Common myeloid progenitor, CD34-positive (primary cell): ENCODE results near the gene HDHD5.

Source experiments
- CTCF ChIA-PET: fragments of 350-600 bp; sonication (Branson Sonifier 250); formaldehyde crosslinking; loops from one replicate; lab custom pipeline; 2021; ENCODE audit warnings: antibody characterized with exemption; lab: Charles Lee
- POLR2A ChIA-PET: fragments of 350-600 bp; sonication (Branson Sonifier 250); formaldehyde crosslinking; loops from one replicate; lab custom pipeline; 2021; ENCODE audit warnings: antibody characterized with exemption; lab: Charles Lee
- DNase-seq, 3 donors: peaks; one replicate each; pipeline versions ENCODE4 v3.0.0 to v3.0.0-alpha.2; 2013
- H3K27ac ChIP-seq, 2 experiments: 1 replicate in 1 of 2; 2 replicates in 1 of 2; pipeline ENCODE4 v1.7.0; 2013; ENCODE audit warnings: inconsistent platforms in 2 of 2, low read length in 2 of 2, mild to moderate bottlenecking in 2 of 2, low read depth in 1 of 2, moderate library complexity in 1 of 2; ENCODE audit not compliant: severe bottlenecking in 2 of 2, insufficient read depth in 1 of 2, poor library complexity in 1 of 2
- H3K27me3 ChIP-seq, 5 experiments: replicated peaks in 2 of 5; 1 replicate in 3 of 5; 2 replicates in 2 of 5; pipeline versions ENCODE4 v1.6.1 to v1.7.0; 2013; ENCODE audit warnings: low read length in 4 of 5, mild to moderate bottlenecking in 2 of 5, moderate library complexity in 2 of 5, inconsistent platforms in 1 of 5; ENCODE audit not compliant: insufficient read depth in 5 of 5, control insufficient read depth in 4 of 5
- H3K36me3 ChIP-seq, 4 experiments: 1 replicate in 2 of 4; 2 replicates in 2 of 4; pipeline versions ENCODE4 v1.6.1 to v1.7.0; 2013; ENCODE audit warnings: low read length in 3 of 4, control low read depth in 1 of 4, mild to moderate bottlenecking in 1 of 4; ENCODE audit not compliant: control insufficient read depth in 4 of 4, insufficient read depth in 4 of 4
- H3K4me1 ChIP-seq, 4 experiments: 1 replicate in 3 of 4; 2 replicates in 1 of 4; pipeline versions ENCODE4 v1.6.1 to v1.7.1; 2013; ENCODE audit warnings: low read length in 3 of 4, mild to moderate bottlenecking in 3 of 4, control low read depth in 1 of 4, inconsistent platforms in 1 of 4, moderate library complexity in 1 of 4; ENCODE audit not compliant: control insufficient read depth in 4 of 4, insufficient read depth in 4 of 4; ENCODE audit errors: control extremely low read depth in 1 of 4
- H3K4me3 ChIP-seq, 7 experiments: 1 replicate in 4 of 7; 2 replicates in 3 of 7; pipeline versions ENCODE4 v1.5.1 to v1.7.0; 2013; ENCODE audit warnings: mild to moderate bottlenecking in 7 of 7, low read length in 6 of 7, moderate library complexity in 6 of 7, inconsistent platforms in 2 of 7, low read depth in 2 of 7, control low read depth in 1 of 7; ENCODE audit not compliant: insufficient read depth in 4 of 7, control insufficient read depth in 1 of 7; ENCODE audit errors: extremely low read depth in 1 of 7
- H3K9me3 ChIP-seq, 5 experiments: 1 replicate in 4 of 5; 2 replicates in 1 of 5; pipeline versions ENCODE4 v1.6.1 to v1.7.1; 2013; ENCODE audit warnings: low read length in 4 of 5, mild to moderate bottlenecking in 2 of 5, inconsistent platforms in 1 of 5, low read depth in 1 of 5, moderate library complexity in 1 of 5; ENCODE audit not compliant: control insufficient read depth in 4 of 5, insufficient read depth in 2 of 5; ENCODE audit errors: control extremely low read depth in 1 of 5
- WGBS: methylation state at CpG from one replicate; pipeline ENCODE4 v1.1.5; 2013; ENCODE audit not compliant: insufficient coverage; 5-methylcytosine and 5-hydroxymethylcytosine counted together

HDHD5 gene

DNA sequence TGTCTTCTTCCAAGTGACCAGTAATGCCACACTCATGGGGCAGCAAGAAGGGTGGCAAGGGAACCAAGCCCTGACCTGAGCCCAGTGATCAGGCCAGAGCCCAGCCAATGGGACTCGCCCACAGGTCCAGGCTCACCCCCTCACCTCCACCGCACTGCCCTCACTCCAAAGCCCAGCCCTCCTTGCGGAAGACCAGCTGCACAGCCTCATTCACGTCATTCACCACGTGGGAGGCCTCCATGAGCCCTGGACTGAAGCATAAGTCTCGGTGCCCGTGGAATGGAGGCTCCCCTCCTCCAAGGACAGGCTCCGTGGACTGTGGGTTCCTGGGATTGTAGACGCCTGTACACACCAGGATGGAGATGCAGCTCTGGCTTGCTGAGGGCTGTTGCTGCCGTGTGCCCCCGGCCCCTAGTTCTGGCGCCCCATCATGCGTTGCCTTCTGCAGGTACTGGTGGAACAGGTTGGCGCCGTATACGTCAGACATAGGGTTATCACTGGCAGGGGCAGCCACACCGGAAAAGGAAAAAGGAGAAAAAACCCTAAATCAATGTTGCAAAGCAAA lies 21.1 kb downstream of the HDHD5 start:
- WGBS, result 96% methylated on average over 13 of the region's 17 CpGs
- H3K27me3 ChIP-seq, result no peaks in the 10 kb centered on the region
- H3K36me3 ChIP-seq, result peaks cover 2 to 58% (median 31%) of the 10 kb centered on the region in 4 experiments
- ChIA-PET CTCF (interaction anchor here (1.3 kb wide), 1 partner anchor 20 kb away, joined by 3 read pairs; no protein-coding TSS in a partner anchor), POLR2A (no interaction called here)
- H3K4me3 ChIP-seq, result peak overlapping the region in 1 of 7 experiments; percentile 3
- no peak for DNase-seq
- no peak overlapping the region for H3K27ac ChIP-seq
- no peaks in the 10 kb centered on the region for H3K4me1 ChIP-seq
- H3K9me3 ChIP-seq, result no peaks in the 10 kb centered on the region

DNA sequence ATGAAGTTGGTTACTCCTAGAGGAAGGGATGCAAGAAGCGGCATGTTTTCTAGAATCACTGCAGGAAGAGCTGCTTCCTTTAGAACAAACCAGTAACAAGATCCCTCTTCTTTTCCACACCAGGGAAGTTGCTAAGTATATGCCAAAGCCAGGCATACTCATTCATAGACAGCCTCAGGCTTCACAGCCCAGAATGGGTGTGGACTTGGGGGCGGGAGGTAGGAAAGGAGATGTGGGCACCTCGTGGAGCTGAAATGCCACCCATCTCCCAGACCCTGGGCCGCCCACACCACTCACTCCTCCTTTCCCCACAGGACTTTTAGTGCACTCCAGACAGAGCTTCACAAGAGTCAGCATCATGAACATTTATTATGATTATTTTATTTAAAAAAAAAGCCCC lies 21.9 kb downstream of the HDHD5 start:
- no peak for DNase-seq
- no peaks in the 10 kb centered on the region for H3K4me1 ChIP-seq
- no peaks in the 10 kb centered on the region for H3K27me3 ChIP-seq
- H3K9me3 ChIP-seq, result no peaks in the 10 kb centered on the region
- no peak overlapping the region for H3K27ac ChIP-seq
- ChIA-PET POLR2A (no interaction called here), CTCF (no interaction called here)
- peaks cover 2 to 50% (median 27%) of the 10 kb centered on the region in 4 experiments for H3K36me3 ChIP-seq
- H3K4me3 ChIP-seq, result no peak overlapping the region
- no CpG with 5 or more reads among the region's 4 CpGs for WGBS

GRCh38 chr22:17135153-17135760 lies 23.8 kb downstream of the HDHD5 start:
- H3K27ac ChIP-seq, result no peak overlapping the region
- H3K27me3 ChIP-seq, result no peaks in the 10 kb centered on the region
- CTCF ChIA-PET, result interaction anchor here (0.8 to 1.3 kb wide), 2 partner anchors 36 to 37 kb away, joined by 3 to 4 read pairs; no protein-coding TSS in a partner anchor
- POLR2A ChIA-PET, result no interaction called here
- no peak for DNase-seq
- no peaks in the 10 kb centered on the region for H3K9me3 ChIP-seq
- no peaks in the 10 kb centered on the region for H3K4me1 ChIP-seq
- peaks cover 2 to 31% (median 18%) of the 10 kb centered on the region in 4 experiments for H3K36me3 ChIP-seq
- WGBS, result 94% methylated on average over 14 of the region's 15 CpGs
- H3K4me3 ChIP-seq, result no peak overlapping the region

- DNase-seq, result no peak
- 98% methylated on average over 5 of the region's 7 CpGs for WGBS
- H3K4me1 ChIP-seq, result no peaks in the 10 kb centered on the region
- no peak overlapping the region for H3K27ac ChIP-seq
- ChIA-PET POLR2A (no interaction called here), CTCF (no interaction called here)
- no peaks in the 10 kb centered on the region for H3K9me3 ChIP-seq
- H3K4me3 ChIP-seq, result no peak overlapping the region
- peaks cover 0 to 20% (median 8%) of the 10 kb centered on the region in 4 experiments for H3K36me3 ChIP-seq
- H3K27me3 ChIP-seq, result no peaks in the 10 kb centered on the region
Observed at GRCh38 chr22:17133137-17133536, 25.9 kb downstream of the HDHD5 start.

DNA sequence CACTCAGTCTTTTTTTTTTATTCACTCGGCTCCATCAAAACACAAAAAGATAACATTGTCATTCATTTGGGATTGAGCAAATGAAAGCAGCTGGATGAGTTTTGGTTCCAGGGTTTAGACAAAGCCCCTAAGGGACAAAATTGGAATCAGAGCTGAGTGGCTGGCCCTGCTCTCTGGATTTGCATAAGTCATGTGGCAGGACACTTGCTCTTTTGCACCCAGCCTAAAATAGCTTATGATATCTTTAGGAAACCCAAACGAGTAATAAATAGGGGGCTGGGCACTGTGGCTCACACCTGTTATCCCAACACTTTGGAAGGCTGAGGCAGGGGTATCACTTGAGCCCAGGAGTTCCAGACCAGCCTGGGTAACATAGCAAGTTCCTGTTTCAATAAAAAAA lies 27.0 kb downstream of the HDHD5 start:
- no peak overlapping the region for H3K27ac ChIP-seq
- DNase-seq, result no peak
- no peaks in the 10 kb centered on the region for H3K4me1 ChIP-seq
- H3K4me3 ChIP-seq, result no peak overlapping the region
- H3K9me3 ChIP-seq, result no peaks in the 10 kb centered on the region
- WGBS, result 50% methylated on average over 1 of the region's 2 CpGs
- H3K36me3 ChIP-seq, result peaks cover 0 to 10% (median 2%) of the 10 kb centered on the region in 4 experiments
- ChIA-PET POLR2A (no interaction called here), CTCF (no interaction called here)
- no peaks in the 10 kb centered on the region for H3K27me3 ChIP-seq

GRCh38 chr22:17131686-17132085 lies 27.4 kb downstream of the HDHD5 start:
- no peak for DNase-seq
- Histone ChIP-seq H3K4me1 (no peaks in the 10 kb centered on the region), H3K4me3 (no peak overlapping the region), H3K36me3 (peaks cover 0 to 7% (median 0%) of the 10 kb centered on the region in 4 experiments), H3K27me3 (peaks cover 0 to 2% (median 0%) of the 10 kb centered on the region in 5 experiments), H3K27ac (no peak overlapping the region), H3K9me3 (no peaks in the 10 kb centered on the region)
- 61% methylated on average over 3 of the region's 5 CpGs for WGBS
- ChIA-PET CTCF (no interaction called here), POLR2A (no interaction called here)

DNA sequence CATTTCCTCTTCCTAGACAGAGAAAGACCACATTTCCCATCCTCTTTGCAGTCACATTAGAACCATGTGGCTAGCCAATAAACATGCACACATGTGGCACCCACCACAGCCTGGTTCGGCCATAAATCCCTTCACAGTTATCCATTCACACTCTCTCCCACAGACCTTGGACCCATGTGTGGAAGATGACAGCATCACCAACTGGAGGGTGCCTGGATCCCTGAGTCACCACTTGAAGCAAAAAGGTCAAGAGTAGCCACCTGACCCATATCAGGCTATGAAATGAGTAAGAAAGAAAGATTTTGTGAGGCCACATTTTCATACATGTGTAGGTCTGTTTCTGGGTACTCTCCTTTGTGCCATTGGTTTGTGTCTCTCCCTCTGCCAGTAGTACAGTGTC lies 28.9 kb downstream of the HDHD5 start:
- H3K4me3 ChIP-seq, result no peak overlapping the region
- H3K4me1 ChIP-seq, result no peaks in the 10 kb centered on the region
- H3K27me3 ChIP-seq, result peaks cover 0 to 2% (median 0%) of the 10 kb centered on the region in 5 experiments
- POLR2A ChIA-PET, result no interaction called here
- no peaks in the 10 kb centered on the region for H3K9me3 ChIP-seq
- no peak for DNase-seq
- H3K36me3 ChIP-seq, result peaks cover 0 to 3% (median 0%) of the 10 kb centered on the region in 4 experiments
- WGBS, result no CpG with 5 or more reads among the region's 1 CpG
- no peak overlapping the region for H3K27ac ChIP-seq
- CTCF ChIA-PET, result no interaction called here
